Right lobe of liver (tissue), 6 donors: Measurements from ENCODE around the gene SOX10. TPM values are rescaled to one million over a fixed set of nuclear protein-coding genes. Genes with fewer than 3 reads are reported as not detected.

Source experiments
- ATAC-seq, 4 donors: fragments of 200-7000 bp; cut with Tn5 transposase; one replicate each; pipeline ENCODE4 v1.9.1; 2020; ENCODE audit warnings: mild to moderate bottlenecking in 4 of 4, moderate library complexity in 4 of 4
- DNase-seq, 3 donors: peaks; one replicate each; pipeline ENCODE4 v3.0.0-alpha.2; 2020
- H3K27ac ChIP-seq, 3 donors: fragments of 200-600 bp; one replicate each; pipeline ENCODE4 v1.8.0; 2022
- H3K27me3 ChIP-seq, 2 donors: fragments of 200-600 bp; one replicate each; pipeline ENCODE4 v1.8.0; 2022
- H3K36me3 ChIP-seq, 4 donors: fragments of 200-600 bp; sonication (generic) in 1 of 4; one replicate each; pipeline versions ENCODE4 v1.5.1 to v1.8.0; 2017 to 2022; ENCODE audit warnings: control low read depth in 1 of 4
- H3K4me1 ChIP-seq, 4 donors: fragments of 200-600 bp; sonication (generic) in 1 of 4; one replicate each; pipeline versions ENCODE4 v1.5.1 to v1.8.0; 2017 to 2022; ENCODE audit warnings: control low read depth in 1 of 4
- H3K4me3 ChIP-seq, 3 donors: fragments of 200-600 bp; one replicate each; pipeline ENCODE4 v1.8.0; 2022
- H3K9me3 ChIP-seq, 4 donors: fragments of 200-600 bp; sonication (generic) in 1 of 4; one replicate each; pipeline versions ENCODE4 v1.5.1 to v1.8.0; 2017 to 2022; ENCODE audit warnings: control low read depth in 1 of 4
- CTCF ChIP-seq, 4 donors: fragments of 200-600 bp in 3 of 4; fragments of 450-650 bp in 1 of 4; IDR thresholded peaks; one replicate each; pipeline versions ENCODE4 v1.5.1 to v1.8.0; 2016 to 2022; ENCODE audit warnings: antibody characterized with exemption in 4 of 4, mild to moderate bottlenecking in 2 of 4
- POLR2A ChIP-seq: fragments of 450-650 bp; IDR thresholded peaks from one replicate; pipeline ENCODE4 v1.6.1; 2017; ENCODE audit warnings: antibody characterized with exemption, mild to moderate bottlenecking
- WGBS: methylation state at CpG from one replicate; pipeline ENCODE4 v1.1.6; 2018; ENCODE audit warnings: low coverage, low lambda C conversion rate; ENCODE audit not compliant: insufficient coverage; ENCODE audit errors: missing lambda C conversion rate; 5-methylcytosine and 5-hydroxymethylcytosine counted together
- intact Hi-C, 2 donors: fragments of 100-400 bp; cut with DNase I; formaldehyde crosslinking; loops; one replicate each; pipeline versions ENCODE4 v1.11.2 to v1.14.1; 2022
- total RNA-seq, 6 experiments: library from RNA; depleted of rRNA in 2 of 6; stranded (reverse); fragments of >200 nt in 2 of 6; fragmentation: NEBNext Ultra II Directional in 3 of 6; extraction: Animal tissue kit (Norgen Biotek cat#: 25700) in 3 of 6; gene quantifications; one replicate each; pipeline versions ENCODE4 v1.1.0 to v1.2.4, GENCODE V29; 2016 to 2023
- donor health status: DM: no; HTN: yes; CAD: no.
- donor health status: DM: no; HTN: no; CAD: no.
- donor health status: DM: no; HTN: no; CAD: no.
- donor health status: DM: no; HTN: yes; CAD: no.
- donor health status: DM: no; HTN: yes; CAD: no.

SOX10 gene
- total RNA-seq, 6 experiments from 2014 or later, result 0.24 to 0.29 TPM; not detected in 4

GRCh38 chr22:37943136-37943824, 41.1 kb downstream of the SOX10 start:
- Histone ChIP-seq H3K36me3 (peaks cover 0 to 14% (median 0%) of the 10 kb centered on the region in 4 donors), H3K27ac (no peak overlapping the region), H3K4me3 (no peak overlapping the region), H3K27me3 (no peaks in the 10 kb centered on the region), H3K4me1 (no peaks in the 10 kb centered on the region), H3K9me3 (no peaks in the 10 kb centered on the region)
- intact Hi-C loops, result no loop called here
- no peak for TF ChIP-seq POLR2A
- TF ChIP-seq CTCF (IDR thresholded peaks at IDR 0.05), result no peak
- ATAC-seq (no peak), DNase-seq (no peak)
- 87% methylated on average over 9 of the region's 12 CpGs for WGBS

DNA sequence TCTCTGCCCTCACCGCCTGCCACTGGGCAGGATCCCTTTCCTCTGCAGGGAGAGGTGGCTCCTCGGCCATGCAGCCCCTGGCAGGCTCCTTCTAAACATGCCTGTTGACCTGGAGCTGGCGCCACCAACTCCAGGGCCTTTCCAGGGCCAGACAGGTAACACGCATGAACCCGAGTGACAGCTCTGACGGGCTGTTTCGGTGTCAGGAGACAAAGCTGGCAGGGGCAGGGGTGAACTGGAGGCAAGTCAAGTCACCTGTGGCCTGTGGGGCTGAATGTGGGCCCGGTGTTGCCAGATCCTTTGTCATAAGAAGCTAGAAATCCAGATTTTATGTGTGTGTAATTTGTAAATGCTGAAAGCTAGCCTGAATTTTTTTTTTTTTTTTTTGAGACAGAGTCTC, 42.2 kb downstream of the SOX10 start:
- 92% methylated on average over 6 of the region's 8 CpGs for WGBS
- intact Hi-C loops, result no loop called here
- DNase-seq, result no peak
- Histone ChIP-seq H3K9me3 (no peaks in the 10 kb centered on the region), H3K27me3 (no peaks in the 10 kb centered on the region), H3K4me1 (no peaks in the 10 kb centered on the region), H3K27ac (no peak overlapping the region), H3K36me3 (peaks cover 0 to 19% (median 0%) of the 10 kb centered on the region in 4 donors), H3K4me3 (no peak overlapping the region)
- no peak for TF ChIP-seq CTCF (IDR thresholded peaks at IDR 0.05)
- no peak for TF ChIP-seq POLR2A
- peak in 1 of 4 donors; percentile 7 for ATAC-seq

DNA sequence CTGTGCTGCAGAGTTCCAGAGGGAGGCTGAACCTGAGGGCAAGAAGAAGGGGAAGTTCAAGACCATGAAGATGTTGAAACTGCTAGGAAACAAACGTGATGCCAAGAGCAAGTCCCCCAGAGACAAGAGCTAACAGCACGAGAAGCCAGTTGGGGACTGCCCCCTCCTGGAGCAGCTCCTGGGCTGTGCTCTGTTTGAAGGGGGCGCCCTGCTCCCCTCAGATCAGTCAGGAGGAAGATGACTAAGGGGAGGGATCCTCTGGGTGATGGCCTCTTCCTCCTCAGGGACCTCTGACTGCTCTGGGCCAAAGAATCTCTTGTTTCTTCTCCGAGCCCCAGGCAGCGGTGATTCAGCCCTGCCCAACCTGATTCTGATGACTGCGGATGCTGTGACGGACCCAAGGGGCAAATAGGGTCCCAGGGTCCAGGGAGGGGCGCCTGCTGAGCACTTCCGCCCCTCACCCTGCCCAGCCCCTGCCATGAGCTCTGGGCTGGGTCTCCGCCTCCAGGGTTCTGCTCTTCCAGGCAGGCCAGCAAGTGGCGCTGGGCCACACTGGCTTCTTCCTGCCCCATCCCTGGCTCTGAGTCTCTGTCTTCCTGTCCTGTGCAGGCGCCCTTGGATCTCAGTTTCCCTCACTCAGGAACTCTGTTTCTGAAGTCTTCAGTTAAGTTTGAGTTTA, 43.5 kb downstream of the SOX10 start:
- TF ChIP-seq POLR2A, result no peak
- no peak for TF ChIP-seq CTCF (IDR thresholded peaks at IDR 0.05)
- Histone ChIP-seq H3K4me1 (no peaks in the 10 kb centered on the region), H3K36me3 (peaks cover 0 to 19% (median 0%) of the 10 kb centered on the region in 4 donors), H3K27ac (no peak overlapping the region), H3K9me3 (no peaks in the 10 kb centered on the region), H3K27me3 (no peaks in the 10 kb centered on the region), H3K4me3 (no peak overlapping the region)
- intact Hi-C loops, result no loop called here
- ATAC-seq, result peak in 3 of 4 donors; percentile 15 to 38 (median 18)
- no peak for DNase-seq
- 49% methylated on average over 3 of the region's 12 CpGs for WGBS

- intact Hi-C loops, result no loop called here
- no peak overlapping the region for H3K4me3 ChIP-seq
- TF ChIP-seq CTCF (IDR thresholded peaks at IDR 0.05) (peak; percentile 96 to 98 (median 98)), POLR2A (no peak)
- peak overlapping the region in 1 of 3 donors; percentile 1 for H3K27ac ChIP-seq
- no peaks in the 10 kb centered on the region for H3K9me3 ChIP-seq
- H3K4me1 ChIP-seq, result peaks cover 0 to 11% (median 2%) of the 10 kb centered on the region in 4 donors
- ATAC-seq (peak; percentile 98 to 100 (median 99)), DNase-seq (peak; percentile 89 to 92 (median 91))
- no peaks in the 10 kb centered on the region for H3K27me3 ChIP-seq
- 7% methylated on average over 3 of the region's 13 CpGs for WGBS
- peaks cover 0 to 5% (median 0%) of the 10 kb centered on the region in 4 donors for H3K36me3 ChIP-seq
These were observed 50.5 kb downstream of the SOX10 start for GRCh38 chr22:37933711-37934376.
